Muscle layer of duodenum (tissue), 2 donors: ENCODE measurements around the gene CEMIP2.

ENCODE experiments used
- H3K27ac ChIP-seq: one replicate; pipeline ENCODE4 v1.7.0; 2013; ENCODE audit warnings: mild to moderate bottlenecking, low read length
- H3K27me3 ChIP-seq: one replicate; pipeline ENCODE4 v1.7.0; 2013; ENCODE audit warnings: low read depth, mild to moderate bottlenecking, control low read depth, low read length
- H3K36me3 ChIP-seq, 2 donors: one replicate each; pipeline ENCODE4 v1.7.0; 2013; ENCODE audit warnings: low read length in 2 of 2, control low read depth in 1 of 2, mild to moderate bottlenecking in 1 of 2; ENCODE audit not compliant: insufficient read depth in 2 of 2, control insufficient read depth in 1 of 2
- H3K4me1 ChIP-seq, 2 donors: one replicate each; pipeline ENCODE4 v1.7.0; 2013; ENCODE audit warnings: low read length in 2 of 2, mild to moderate bottlenecking in 2 of 2, control low read depth in 1 of 2, moderate library complexity in 1 of 2; ENCODE audit not compliant: insufficient read depth in 2 of 2, control insufficient read depth in 1 of 2
- H3K4me3 ChIP-seq, 2 donors: one replicate each; pipeline ENCODE4 v1.7.0; 2013; ENCODE audit warnings: low read length in 2 of 2, low read depth in 1 of 2, mild to moderate bottlenecking in 1 of 2
- H3K9me3 ChIP-seq, 2 donors: one replicate each; pipeline ENCODE4 v1.7.0; 2013; ENCODE audit warnings: low read length in 2 of 2, control low read depth in 1 of 2, mild to moderate bottlenecking in 1 of 2; ENCODE audit not compliant: control insufficient read depth in 1 of 2
- donor health status: healthy.

The CEMIP2 gene

GRCh38 chr9:71795097-71795813 lies 26.9 kb upstream of the CEMIP2 start:
- no peaks in the 10 kb centered on the region for H3K36me3 ChIP-seq
- no peaks in the 10 kb centered on the region for H3K9me3 ChIP-seq
- H3K27me3 ChIP-seq = no peaks in the 10 kb centered on the region
- H3K4me3 ChIP-seq = no peak overlapping the region
- H3K27ac ChIP-seq = no peak overlapping the region
- H3K4me1 ChIP-seq = no peaks in the 10 kb centered on the region

- Histone ChIP-seq H3K4me1 (no peaks in the 10 kb centered on the region), H3K9me3 (no peaks in the 10 kb centered on the region), H3K27me3 (no peaks in the 10 kb centered on the region), H3K36me3 (no peaks in the 10 kb centered on the region), H3K27ac (no peak overlapping the region), H3K4me3 (no peak overlapping the region)
Observed at GRCh38 chr9:71793386-71794105, 25.2 kb upstream of the CEMIP2 start.

DNA sequence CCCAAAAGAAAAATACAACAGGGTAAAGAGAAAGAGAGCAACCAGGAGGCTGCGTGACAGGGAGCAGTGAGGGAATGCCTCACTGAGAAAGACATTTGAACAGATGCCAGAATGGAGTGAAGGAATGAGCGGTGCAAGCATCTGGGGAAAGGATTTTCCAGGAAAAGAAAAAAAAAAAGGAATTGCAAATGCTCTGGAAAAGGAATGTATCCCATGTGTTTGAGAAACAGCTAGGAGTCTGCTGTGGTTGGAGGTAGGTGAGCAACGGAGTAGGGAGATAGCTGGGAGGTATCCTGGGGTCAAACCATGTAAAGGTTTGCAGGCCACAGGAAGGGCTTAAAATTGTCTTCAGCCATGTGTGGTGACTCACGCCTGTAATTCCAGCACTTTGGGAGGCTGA lies 23.6 kb upstream of the CEMIP2 start:
- H3K4me3 ChIP-seq = no peak overlapping the region
- no peaks in the 10 kb centered on the region for H3K4me1 ChIP-seq
- H3K27ac ChIP-seq = no peak overlapping the region
- no peaks in the 10 kb centered on the region for H3K9me3 ChIP-seq
- H3K27me3 ChIP-seq = no peaks in the 10 kb centered on the region
- no peaks in the 10 kb centered on the region for H3K36me3 ChIP-seq

DNA sequence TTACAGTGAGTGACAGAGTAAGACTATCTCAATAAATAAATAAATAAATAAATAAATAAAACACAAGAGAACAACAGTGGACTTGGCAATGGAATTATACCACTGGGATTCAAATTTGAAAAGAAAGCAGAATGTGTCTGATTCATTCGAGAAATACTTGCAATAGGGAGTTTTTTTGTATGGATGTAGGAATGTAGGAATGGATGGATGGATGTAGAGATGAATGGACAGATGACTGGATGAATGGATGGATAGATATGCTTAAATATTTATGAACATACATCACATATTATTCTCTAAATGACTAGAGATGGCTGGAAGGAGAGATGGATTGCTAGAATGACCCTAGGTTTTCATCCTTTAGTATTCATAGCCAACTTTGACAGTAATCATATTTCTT lies 22.0 kb upstream of the CEMIP2 start:
- Histone ChIP-seq H3K4me1 (no peaks in the 10 kb centered on the region), H3K27ac (no peak overlapping the region), H3K4me3 (no peak overlapping the region), H3K36me3 (no peaks in the 10 kb centered on the region), H3K9me3 (no peaks in the 10 kb centered on the region), H3K27me3 (no peaks in the 10 kb centered on the region)

DNA sequence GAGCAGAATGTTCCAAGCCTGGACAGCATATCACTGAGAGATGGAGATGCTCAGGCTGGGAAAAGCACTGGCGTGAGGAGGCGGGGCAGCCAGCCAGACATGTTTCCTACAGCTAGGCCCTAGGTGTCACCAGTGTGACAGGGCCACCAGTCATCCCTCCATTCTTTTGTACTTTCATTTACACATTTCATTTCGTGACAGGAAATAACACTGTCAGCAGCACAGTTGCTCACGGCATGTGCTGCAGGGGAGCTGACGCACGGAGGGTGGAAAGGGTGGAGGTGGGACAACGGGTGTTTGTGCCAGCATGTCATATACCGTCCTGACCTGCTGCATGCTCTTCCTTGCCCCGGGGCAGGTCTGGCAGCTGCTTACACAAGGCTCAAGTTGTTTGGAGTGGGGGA lies 14.8 kb upstream of the CEMIP2 start:
- H3K27ac ChIP-seq = no peak overlapping the region
- no peaks in the 10 kb centered on the region for H3K4me1 ChIP-seq
- no peaks in the 10 kb centered on the region for H3K9me3 ChIP-seq
- no peak overlapping the region for H3K4me3 ChIP-seq
- no peaks in the 10 kb centered on the region for H3K27me3 ChIP-seq
- H3K36me3 ChIP-seq = no peaks in the 10 kb centered on the region

DNA sequence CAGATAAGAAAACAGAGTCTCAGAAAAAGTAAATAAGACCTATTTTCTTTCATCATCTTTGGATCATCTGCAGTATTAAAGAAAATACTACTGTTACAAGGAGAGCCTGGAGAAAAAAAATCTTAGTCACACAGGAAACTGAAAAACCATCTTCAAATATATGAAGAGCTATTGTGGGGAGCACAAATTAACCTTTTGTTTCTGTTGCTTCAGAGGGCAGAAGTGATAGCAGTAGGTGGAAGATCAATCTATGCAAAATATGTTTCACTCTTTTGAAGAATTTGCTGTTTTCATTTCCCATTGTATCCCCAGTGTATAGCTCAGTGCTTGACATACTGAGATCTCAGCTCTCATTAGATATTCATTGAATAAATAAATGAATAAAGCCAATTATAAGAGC lies 13.1 kb upstream of the CEMIP2 start:
- H3K36me3 ChIP-seq = no peaks in the 10 kb centered on the region
- H3K9me3 ChIP-seq = no peaks in the 10 kb centered on the region
- H3K4me3 ChIP-seq = no peak overlapping the region
- no peaks in the 10 kb centered on the region for H3K27me3 ChIP-seq
- H3K4me1 ChIP-seq = no peaks in the 10 kb centered on the region
- no peak overlapping the region for H3K27ac ChIP-seq

- no peak overlapping the region for H3K27ac ChIP-seq
- H3K36me3 ChIP-seq = no peaks in the 10 kb centered on the region
- no peaks in the 10 kb centered on the region for H3K27me3 ChIP-seq
Observed at GRCh38 chr9:71780953-71781352, 12.6 kb upstream of the CEMIP2 start.

GRCh38 chr9:71778085-71778484 lies 9.8 kb upstream of the CEMIP2 start:
- no peaks in the 10 kb centered on the region for H3K9me3 ChIP-seq
- no peaks in the 10 kb centered on the region for H3K27me3 ChIP-seq

More at GRCh38 chr9:71780953-71781352, 12.6 kb upstream of the CEMIP2 start:
- no peaks in the 10 kb centered on the region for H3K4me1 ChIP-seq
- H3K4me3 ChIP-seq = no peak overlapping the region
- H3K9me3 ChIP-seq = no peaks in the 10 kb centered on the region

GRCh38 chr9:71774920-71775319 lies 6.6 kb upstream of the CEMIP2 start:
- Histone ChIP-seq H3K36me3 (no peaks in the 10 kb centered on the region), H3K27ac (no peak overlapping the region), H3K27me3 (no peaks in the 10 kb centered on the region), H3K4me1 (no peaks in the 10 kb centered on the region), H3K4me3 (no peak overlapping the region), H3K9me3 (no peaks in the 10 kb centered on the region)

More at GRCh38 chr9:71778085-71778484, 9.8 kb upstream of the CEMIP2 start:
- no peak overlapping the region for H3K4me3 ChIP-seq
- no peak overlapping the region for H3K27ac ChIP-seq
- H3K36me3 ChIP-seq = no peaks in the 10 kb centered on the region
- no peaks in the 10 kb centered on the region for H3K4me1 ChIP-seq

DNA sequence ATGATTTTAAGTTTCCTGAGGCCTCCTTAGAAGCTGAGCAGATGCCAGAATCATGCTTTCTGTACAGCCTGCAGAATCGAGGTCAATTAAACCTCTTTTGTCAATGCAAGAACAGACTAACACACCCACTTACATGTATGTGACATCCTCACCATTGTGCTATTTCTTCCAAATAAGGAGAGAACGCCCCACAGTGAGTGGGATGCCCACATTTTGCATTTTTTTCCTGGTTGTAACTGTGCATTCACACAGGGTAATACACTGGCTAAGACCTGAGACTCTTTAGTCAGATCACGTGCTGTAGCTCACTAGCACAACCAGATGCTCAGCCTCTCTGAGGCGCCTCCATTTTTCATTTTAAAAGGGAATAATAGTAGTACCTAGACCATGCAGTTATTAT lies 4.4 kb upstream of the CEMIP2 start:
- Histone ChIP-seq H3K27me3 (no peaks in the 10 kb centered on the region), H3K27ac (no peak overlapping the region), H3K9me3 (no peaks in the 10 kb centered on the region), H3K4me3 (no peak overlapping the region), H3K36me3 (no peaks in the 10 kb centered on the region), H3K4me1 (peaks cover 0 to 8% of the 10 kb centered on the region in 2 donors)

DNA sequence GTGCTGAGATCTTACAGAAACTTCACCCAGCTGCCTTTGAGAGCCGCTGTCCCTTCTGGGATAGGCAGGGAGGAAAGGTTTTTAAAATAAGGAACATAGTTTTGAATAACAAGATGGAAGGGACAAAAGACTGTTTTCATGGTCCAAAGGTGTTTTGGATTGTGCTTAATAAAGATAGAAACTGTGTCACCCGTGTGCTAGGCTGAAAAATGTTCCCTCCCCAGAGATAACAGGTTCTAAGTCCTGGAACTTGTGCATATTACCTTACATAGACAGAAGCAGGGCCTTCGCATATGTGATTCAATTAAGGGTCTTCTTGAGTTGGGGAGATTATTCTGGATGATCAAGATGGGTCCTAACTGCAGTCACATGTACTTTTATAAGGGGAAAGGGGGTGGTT lies 1.9 kb upstream of the CEMIP2 start:
- Histone ChIP-seq H3K9me3 (no peaks in the 10 kb centered on the region), H3K36me3 (no peaks in the 10 kb centered on the region), H3K4me3 (peak overlapping the region in 1 of 2 donors; percentile 87), H3K4me1 (peaks cover 3 to 13% of the 10 kb centered on the region in 2 donors), H3K27me3 (no peaks in the 10 kb centered on the region), H3K27ac (no peak overlapping the region)
